CD4-positive, alpha-beta T cell treated with Interleukin-4 for 4 hours (primary cell): Measurements from ENCODE around the gene TECR.

Experiments used
- DNase-seq: peaks from one replicate; pipeline ENCODE4 v3.0.0-alpha.2; 2020

The TECR gene

DNA sequence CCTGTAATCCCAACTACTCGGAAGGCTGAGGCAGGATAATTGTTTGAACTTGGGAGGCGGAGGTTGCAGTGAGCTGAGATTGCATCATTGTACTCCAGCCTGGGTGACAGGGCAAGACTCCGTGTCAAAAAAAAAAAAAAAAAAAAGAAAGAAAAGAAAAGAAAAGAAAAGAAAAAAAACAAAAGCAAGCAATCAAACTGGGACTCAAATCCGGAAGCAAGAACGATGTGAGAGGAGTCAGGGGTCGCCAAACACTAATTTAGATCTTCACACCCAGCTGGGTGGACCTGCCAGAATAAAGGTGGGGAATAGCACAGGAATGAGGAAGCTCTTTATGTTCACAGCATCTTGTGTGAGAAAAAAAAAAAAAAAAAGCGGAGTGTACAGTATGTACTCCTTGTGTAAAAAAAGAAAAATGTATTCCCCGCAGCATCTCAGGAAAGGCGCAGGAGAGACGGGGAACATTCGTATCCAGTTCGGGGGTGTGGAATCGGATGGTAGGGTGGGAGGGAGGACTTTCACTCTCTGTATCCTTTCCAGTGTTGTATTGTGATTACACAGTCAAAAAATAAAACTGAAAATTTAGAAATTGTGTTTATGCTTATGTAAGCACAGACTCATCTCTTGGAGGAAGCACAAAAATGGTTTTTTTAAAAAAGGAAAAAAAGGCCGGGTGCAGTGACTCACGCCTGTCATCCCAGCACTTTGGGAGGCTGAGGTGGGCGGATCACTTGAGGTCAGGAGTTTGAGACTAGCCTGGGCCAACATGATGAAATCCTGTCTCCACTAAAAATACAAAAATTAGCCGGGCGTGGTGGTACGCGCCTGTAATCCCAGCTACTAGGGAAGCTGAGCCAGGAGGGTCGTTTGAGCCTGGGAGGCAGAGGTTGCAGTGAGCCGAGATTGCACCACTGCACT is 18.8 kb upstream of the TECR start:
- DNase-seq = no peak

- no peak for DNase-seq
Observed at GRCh38 chr19:14511229-14511593, 18.2 kb upstream of the TECR start.

- no peak for DNase-seq
Observed at GRCh38 chr19:14512406-14512961, 16.9 kb upstream of the TECR start.

- DNase-seq = no peak
Observed at GRCh38 chr19:14514215-14514863, 15.1 kb upstream of the TECR start.

- DNase-seq = no peak
Observed at GRCh38 chr19:14515501-14516047, 13.8 kb upstream of the TECR start.

- no peak for DNase-seq
Observed at GRCh38 chr19:14516048-14516534, 13.3 kb upstream of the TECR start.

DNA sequence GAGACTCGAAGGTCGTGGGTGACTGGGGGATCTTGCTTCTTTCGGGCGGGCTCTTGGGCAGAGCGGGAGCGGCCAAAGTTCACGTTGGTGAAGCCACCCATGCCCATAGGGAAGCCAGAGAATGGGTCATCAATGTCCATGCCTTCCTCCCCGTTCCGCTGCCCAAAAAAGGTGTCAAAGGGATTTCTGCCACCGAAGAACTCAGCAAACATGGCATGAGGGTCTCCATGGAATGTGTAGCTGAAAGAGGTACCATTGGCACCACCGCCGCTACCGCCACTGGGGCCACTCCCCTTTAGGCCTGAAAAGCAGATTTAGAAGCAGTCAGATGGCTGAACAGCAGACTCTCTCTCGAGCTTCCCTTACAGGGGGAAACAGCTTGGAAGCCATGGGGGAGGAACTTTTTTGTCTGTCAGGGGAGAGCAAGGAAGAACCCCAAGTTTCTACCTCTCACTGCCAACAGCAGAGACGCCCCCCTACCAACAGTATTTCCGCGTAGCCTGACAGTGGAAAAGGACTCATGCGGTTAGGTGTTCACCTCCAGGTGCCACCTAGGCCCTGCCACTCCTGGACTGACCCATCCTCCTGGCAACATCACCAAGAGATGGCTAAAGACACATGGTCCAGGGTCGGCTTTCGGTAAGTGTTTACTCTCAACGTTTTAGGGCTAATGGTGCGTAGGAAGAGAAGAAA is 12.5 kb upstream of the TECR start:
- no peak for DNase-seq

DNA sequence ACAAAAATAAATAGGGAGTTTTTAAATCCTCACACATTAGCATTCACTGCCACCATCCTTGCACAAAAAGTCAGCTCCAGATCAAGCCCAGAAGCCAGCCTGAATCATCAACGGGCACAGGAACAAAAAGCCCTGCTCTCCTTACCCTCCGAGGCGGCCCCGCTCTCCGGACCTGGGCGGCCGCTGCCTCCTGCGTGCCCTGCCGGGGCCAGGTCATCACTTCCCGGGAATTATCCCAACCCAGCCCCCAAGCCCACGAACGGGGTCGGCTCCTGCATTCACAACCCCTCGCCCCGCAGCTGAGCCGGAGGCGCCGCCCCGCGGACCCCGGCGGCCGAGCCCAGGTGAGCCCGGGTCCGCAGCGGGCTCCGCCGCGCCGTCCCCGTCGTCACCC is 12.0 kb upstream of the TECR start:
- no peak for DNase-seq

DNA sequence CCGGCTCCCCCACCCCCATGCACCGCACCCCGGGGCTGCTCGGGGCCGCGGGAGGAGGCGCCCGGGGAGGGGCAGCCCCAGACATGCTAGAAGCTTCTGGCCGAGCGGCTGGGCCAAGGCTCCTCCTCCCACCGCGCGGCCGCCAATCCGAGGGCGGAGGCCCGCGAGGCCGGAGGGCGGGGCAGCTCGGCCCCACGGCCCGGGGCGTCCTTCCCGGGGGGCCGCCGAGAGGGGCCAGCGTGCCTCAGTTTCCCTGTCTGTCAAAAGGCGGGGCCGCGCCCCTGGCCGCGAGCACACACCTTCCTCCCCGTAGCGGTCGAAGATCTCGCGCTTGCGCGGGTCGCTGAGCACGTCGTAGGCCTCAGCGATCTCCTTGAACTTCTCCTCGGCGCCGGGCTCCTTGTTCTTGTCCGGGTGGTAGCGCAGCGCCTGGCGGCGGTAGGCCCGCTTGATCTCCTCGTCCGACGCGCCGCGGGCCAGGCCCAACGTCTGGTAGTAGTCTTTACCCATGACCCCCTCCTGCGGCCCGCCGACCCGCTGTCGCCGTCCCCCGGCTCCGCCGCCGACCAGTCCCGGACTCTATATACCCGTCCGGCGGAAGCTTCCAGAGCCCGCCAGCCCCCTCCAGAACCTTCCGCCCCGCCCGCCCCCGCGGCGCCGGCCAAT is 11.4 kb upstream of the TECR start, which contains the start of gene DNAJB1:
Gene DNAJB1 (minus strand): TSS at position 558 of the 666 bp plus-strand sequence. CDS start 48 bp downstream, at position 510.
- DNase-seq = peak; percentile 60

DNA sequence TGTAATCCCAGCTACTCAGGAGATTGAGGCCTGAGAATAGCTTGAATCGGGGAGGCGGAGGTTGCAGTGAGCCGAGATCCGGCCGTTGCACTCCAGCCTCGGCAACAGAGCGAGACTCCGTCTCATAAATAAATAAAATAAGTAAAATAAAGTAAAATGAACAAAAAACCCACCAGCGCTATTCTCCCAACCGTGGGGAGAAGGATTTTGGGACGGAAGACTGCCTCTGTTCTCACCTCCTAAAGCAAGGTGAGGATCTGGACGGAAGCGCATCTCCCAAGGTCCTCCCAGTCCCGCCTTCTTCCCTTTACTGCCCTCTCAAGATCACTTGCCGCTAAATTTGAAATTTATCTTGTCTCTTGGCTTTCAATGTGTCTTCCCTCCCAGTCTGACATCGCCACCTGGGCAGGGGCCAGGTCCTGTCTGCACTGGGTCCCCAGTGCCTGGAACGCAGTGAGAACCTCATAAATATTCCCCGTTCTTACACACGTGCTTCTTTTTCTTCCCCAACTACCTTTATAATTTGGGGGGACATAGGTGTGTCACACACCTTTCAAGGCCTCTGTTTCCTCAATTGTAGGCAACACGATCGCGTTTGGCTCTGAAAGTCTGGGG is 10.0 kb upstream of the TECR start:
- no peak for DNase-seq

- peak; percentile 56 for DNase-seq
Observed at GRCh38 chr19:14519860-14520407, 9.5 kb upstream of the TECR start.

DNA sequence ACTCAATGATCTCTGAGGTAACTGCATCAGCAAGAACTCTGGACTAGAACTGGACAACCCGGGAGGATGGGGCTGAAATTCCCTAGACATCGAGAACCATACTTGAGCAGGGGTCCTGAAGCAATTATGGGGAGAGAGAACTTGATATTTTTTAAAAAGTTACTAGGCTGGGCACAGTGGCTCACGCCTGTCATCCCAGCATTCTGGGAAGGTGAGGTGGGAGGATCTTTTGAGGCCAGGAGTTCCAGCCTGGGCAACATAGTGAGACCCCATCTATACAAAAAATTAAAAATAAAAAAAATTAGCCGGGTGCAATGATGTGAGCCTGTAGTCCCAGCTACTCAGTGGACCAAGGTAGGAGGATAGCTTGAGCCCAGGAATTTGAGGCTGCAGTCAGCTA is 8.9 kb upstream of the TECR start:
- DNase-seq = no peak

GRCh38 chr19:14525729-14526128 is 3.7 kb upstream of the TECR start:
- DNase-seq = no peak

- no peak for DNase-seq
Observed at GRCh38 chr19:14526423-14526822, 3.0 kb upstream of the TECR start.

DNA sequence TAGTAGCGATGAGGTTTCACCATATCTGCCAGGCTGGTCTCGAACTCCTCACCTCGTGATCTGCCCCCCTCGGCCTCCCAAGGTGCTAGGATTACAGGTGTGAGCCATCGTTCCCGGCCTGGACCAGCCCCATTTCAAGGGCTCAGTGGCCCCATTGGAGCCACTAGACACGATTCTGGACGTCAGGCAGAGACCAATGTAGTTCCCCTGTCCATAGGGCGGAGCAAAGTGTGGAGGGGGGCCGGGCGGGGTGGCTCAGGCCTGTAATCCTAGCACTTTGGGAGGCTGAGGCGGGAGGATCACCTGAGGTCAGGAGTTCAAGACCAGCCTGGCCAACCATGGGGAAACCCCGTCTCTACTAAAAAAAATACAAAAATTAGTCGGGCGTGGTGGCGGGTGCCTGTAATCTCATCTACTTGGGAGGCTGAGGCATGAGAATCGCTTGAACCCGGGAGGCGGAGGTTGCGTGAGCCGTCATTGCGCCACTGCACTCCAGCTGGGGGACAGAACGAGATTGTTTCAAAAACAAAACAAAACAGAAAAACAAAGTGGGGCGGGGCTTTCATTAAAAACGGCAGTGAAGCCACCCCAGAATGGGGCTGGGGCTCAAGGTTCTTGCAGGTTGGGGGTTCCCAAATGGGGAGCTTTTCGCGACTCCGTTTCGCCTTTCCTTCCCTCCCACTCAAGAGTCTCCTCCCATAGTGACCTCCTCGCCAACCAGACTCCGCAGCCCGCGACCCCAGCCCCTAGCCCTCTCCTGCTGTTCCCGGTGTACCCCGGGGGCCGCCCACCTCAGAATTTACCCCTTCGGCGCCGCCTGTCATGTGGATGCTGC is 758 bp upstream of the TECR start:
- peak; percentile 37 for DNase-seq

DNA sequence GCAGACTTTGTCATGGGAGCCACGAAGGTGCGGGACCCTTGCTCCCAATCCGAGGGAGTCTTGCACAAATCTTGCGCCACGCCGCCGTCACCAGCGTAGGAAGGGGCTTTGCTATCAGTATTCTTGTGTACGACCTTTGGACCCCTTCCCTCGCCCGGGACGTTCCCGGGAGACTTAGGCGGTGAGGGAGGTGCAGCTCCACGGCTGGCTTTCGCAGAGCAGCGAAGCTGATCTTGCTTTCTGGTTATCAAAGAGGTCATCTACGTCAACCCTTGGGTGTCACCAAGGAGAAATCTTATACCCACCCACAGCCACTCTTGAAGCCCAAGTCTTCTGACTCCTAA is 583 bp downstream of the TECR start:
- DNase-seq = peak; percentile 39

DNA sequence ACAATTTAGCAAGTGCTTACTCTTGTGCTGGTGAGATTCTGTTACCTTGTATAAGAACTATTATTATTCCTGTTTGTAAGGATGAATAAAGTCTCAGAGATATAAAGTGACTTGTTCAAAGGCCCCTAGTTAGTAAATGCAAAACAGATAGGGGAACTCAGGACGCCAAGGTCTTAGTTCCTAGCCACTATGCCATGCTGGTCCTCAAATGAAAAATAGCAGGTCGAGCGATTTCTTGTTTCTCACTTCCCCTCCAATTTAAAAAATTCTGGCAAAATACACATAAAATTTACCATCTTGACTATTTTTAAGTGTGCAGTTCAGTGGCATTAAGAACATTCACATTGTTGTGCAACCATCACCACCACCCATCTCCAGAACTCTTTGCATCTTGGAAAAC is 1.1 kb downstream of the TECR start:
- no peak for DNase-seq

DNA sequence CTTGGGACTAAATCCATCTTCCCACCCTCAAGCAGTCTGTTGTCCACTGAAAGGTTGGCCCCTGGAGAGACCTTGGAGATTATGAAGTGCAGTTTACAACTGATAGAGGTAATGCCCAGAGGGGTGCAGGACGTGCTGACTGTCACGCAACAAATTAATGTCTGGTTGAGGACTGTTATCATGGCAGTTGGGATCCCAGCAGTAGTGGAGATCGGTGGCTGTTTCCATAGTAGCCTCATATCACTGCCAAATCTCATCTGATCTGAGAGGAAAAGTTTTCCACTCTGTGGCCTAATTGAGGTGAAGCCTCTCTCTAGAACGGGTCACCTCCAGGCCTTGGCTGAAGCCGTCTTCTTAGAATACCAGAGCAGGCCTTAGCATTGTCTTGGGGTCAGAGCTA is 4.1 kb downstream of the TECR start:
- DNase-seq = no peak

- no peak for DNase-seq
Observed at GRCh38 chr19:14536926-14537692, 7.7 kb downstream of the TECR start.
